Endothelial cell of umbilical vein (primary cell): ENCODE data around the gene SELL.

ENCODE experiments used
- CTCF ChIP-seq, 2 donors: IDR thresholded peaks; 1 replicate in 1 of 2; 2 replicates in 1 of 2; pipeline ENCODE4 v1.5.1; 2011; ENCODE audit warnings: low read length in 2 of 2, mild to moderate bottlenecking in 2 of 2, moderate library complexity in 2 of 2, control low read depth in 1 of 2, inconsistent platforms in 1 of 2, low read depth in 1 of 2; ENCODE audit not compliant: insufficient read depth in 1 of 2; ENCODE audit errors: extremely low read depth in 1 of 2
- FOS ChIP-seq: IDR thresholded peaks from 2 replicates; pipeline ENCODE4 v1.6.1; 2011; ENCODE audit warnings: mild to moderate bottlenecking, low read length, moderate library complexity, borderline replicate concordance; ENCODE audit not compliant: insufficient read depth

DNA sequence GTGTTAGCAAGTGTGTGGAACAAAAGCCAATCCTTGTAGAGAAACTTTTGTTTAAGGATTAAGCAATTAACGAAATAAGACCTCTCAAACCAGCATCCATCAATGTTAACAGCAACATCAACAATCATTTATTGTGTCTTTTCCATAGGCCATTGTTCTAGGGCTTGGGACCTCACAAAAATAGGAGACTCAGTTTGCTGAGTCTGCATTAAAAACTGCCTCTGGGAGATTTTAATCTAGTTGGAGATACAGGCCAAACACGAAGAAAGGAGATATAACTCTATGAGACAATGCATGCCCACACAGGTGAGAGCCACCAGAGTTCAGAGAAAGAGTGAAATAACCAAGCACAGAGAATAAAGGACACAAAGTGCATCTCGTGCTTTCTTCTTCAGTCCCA, 67.1 kb downstream of the SELL start:
- TF ChIP-seq CTCF (IDR thresholded peaks at IDR 0.05; ENCODE audit: extremely low read depth in 1 of 2, insufficient read depth in 1 of 2, low read depth in 1 of 2, low read length in 2 of 2) (no peak), FOS (no peak)
